Choroid plexus epithelial cell (primary cell): ENCODE results near the gene LURAP1L.

ENCODE experiments used
- DNase-seq: peaks from one replicate; pipeline ENCODE4 v3.0.0-alpha.2; 2010; ENCODE audit warnings: low read depth
- H3K4me3 ChIP-seq: 2 replicates; pipeline ENCODE4 v1.5.1; 2011; ENCODE audit warnings: low read depth, mild to moderate bottlenecking, control low read depth, low read length, moderate library complexity
- CTCF ChIP-seq: conservative IDR thresholded peaks from 2 replicates; pipeline ENCODE4 v1.5.1; 2011; ENCODE audit warnings: low read depth, mild to moderate bottlenecking, control low read depth, inconsistent platforms, low read length, moderate library complexity

The LURAP1L gene

GRCh38 chr9:12816656-12817101 is 41.9 kb downstream of the LURAP1L start:
- TF ChIP-seq CTCF = no peak
- no peak overlapping the region for H3K4me3 ChIP-seq
- DNase-seq = no peak

- no peak for TF ChIP-seq CTCF
- peak; percentile 72 for DNase-seq
- H3K4me3 ChIP-seq = no peak overlapping the region
These were observed 42.9 kb downstream of the LURAP1L start for GRCh38 chr9:12817702-12818101.

- TF ChIP-seq CTCF = peak; percentile 53
- no peak overlapping the region for H3K4me3 ChIP-seq
- peak; percentile 73 for DNase-seq
These were observed 43.7 kb downstream of the LURAP1L start for GRCh38 chr9:12818431-12819000.

- peak; percentile 57 for TF ChIP-seq CTCF
- H3K4me3 ChIP-seq = no peak overlapping the region
- peak; percentile 30 for DNase-seq
These were observed 44.8 kb downstream of the LURAP1L start for GRCh38 chr9:12819436-12820185.

GRCh38 chr9:12822111-12822510 is 47.3 kb downstream of the LURAP1L start:
- TF ChIP-seq CTCF = no peak

GRCh38 chr9:12826924-12827565 is 52.2 kb downstream of the LURAP1L start:
- no peak for TF ChIP-seq CTCF
- no peak overlapping the region for H3K4me3 ChIP-seq
- no peak for DNase-seq

More at GRCh38 chr9:12822111-12822510, 47.3 kb downstream of the LURAP1L start:
- H3K4me3 ChIP-seq = no peak overlapping the region
- no peak for DNase-seq
